ENCODE results near the gene INPP5B. TPM values are rescaled to one million over a fixed set of nuclear protein-coding genes. Genes with fewer than 3 reads are reported as not detected.

The INPP5B gene
- total and polyA plus RNA-seq, 2 of the 13 experiments (the other 11 are each of a cell fraction or from before 2014, with no cell fraction given): 9.0 to 9.8 TPM

DNA sequence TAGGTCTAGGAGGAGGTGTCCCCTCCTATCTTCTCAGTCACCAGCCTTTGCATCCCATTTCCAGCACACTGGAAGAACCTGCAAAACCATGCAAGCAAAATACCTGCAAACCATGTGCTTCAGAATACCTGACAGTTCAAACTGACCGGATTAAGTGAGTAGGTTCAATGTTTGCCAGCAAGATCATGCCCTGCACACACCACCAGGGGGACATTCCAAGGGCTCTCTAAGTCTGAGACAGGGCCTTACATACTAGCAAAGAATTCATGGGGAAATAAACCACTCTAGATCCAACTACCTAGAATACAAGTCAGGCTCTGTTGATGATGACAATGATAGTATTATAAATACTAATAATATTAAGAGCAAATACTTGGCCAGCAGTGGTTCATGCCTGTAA, 27.6 kb downstream of the INPP5B start:
- no peak overlapping the region for H3K9ac ChIP-seq (ENCODE audit: insufficient read depth, low read depth, low read length)
- no peaks in the 10 kb centered on the region for H3K79me2 ChIP-seq (ENCODE audit: insufficient read depth, low read length)
- peaks cover 18% of the 10 kb centered on the region for H3K4me1 ChIP-seq (ENCODE audit: insufficient read depth, low read length)
- in situ Hi-C loops (cut with HindIII; ENCODE audit: extremely low pct_ligation_motif_present, low pct_unique_long_range_greater_than_20kb): no loop called here
- peak; percentile 56 for FAIRE-seq
- intact Hi-C loops (cut with micrococcal nuclease; ENCODE audit: unreplicated experiment): loop anchor here (1.0 kb wide), 1 partner anchor 56 kb away; no protein-coding TSS in a partner anchor
- H3K36me3 ChIP-seq (replicated peaks in 1 of 2; ENCODE audit: control insufficient read depth in 1 of 2, insufficient read depth in 2 of 2, low read length in 2 of 2): no peaks in the 10 kb centered on the region
- H2AFZ ChIP-seq (ENCODE audit: low read length): no peak overlapping the region
- peak; percentile 34 for DNase-seq (ENCODE audit: low spot score)
- CTCF ChIA-PET (ENCODE audit: low intra/inter-chr PET ratio, low total read pairs): interaction anchor here (1.5 kb wide), 1 partner anchor 56 kb away, joined by 8 read pairs; no protein-coding TSS in a partner anchor
- no peak overlapping the region for H3K4me2 ChIP-seq (ENCODE audit: low read depth, low read length)
- H3K9me3 ChIP-seq (ENCODE audit: low read length): no peaks in the 10 kb centered on the region
- 63% methylated on average over 1 of the region's 1 CpG for WGBS (ENCODE audit: low lambda C conversion rate)
- H3K4me3 ChIP-seq (replicated peaks in 1 of 3; ENCODE audit: insufficient read depth in 1 of 3, low read depth in 2 of 3, low read length in 3 of 3): no peak overlapping the region
- no TSS peak for BruUV-seq (replicated peaks)
- POLR2A ChIA-PET: no interaction called here
- H3K27ac ChIP-seq (ENCODE audit: extremely low read length, insufficient read depth, low read length): no peak overlapping the region
- no peaks in the 10 kb centered on the region for H3K27me3 ChIP-seq (ENCODE audit: control insufficient read depth in 1 of 2, insufficient read depth in 2 of 2, low read length in 2 of 2)
- no peaks in the 10 kb centered on the region for H4K20me1 ChIP-seq (ENCODE audit: insufficient read depth, low read length)
- ATAC-seq: peak; percentile 86
- TF ChIP-seq MED8 (CRISPR knock-in tag; IDR thresholded peaks at IDR 0.05; ENCODE audit: insufficient replicate concordance): no peak
- TF ChIP-seq ZNF414 (CRISPR knock-in tag; IDR thresholded peaks at IDR 0.05): no peak
- TF ChIP-seq SIN3A (IDR thresholded peaks at IDR 0.05; ENCODE audit: borderline replicate concordance, low read depth, low read length): no peak
- TF ChIP-seq NR2C2 (CRISPR knock-in tag; IDR thresholded peaks at IDR 0.05; ENCODE audit: borderline replicate concordance): no peak
- no peak for TF ChIP-seq ESRRA (CRISPR knock-in tag; IDR thresholded peaks at IDR 0.05; ENCODE audit: low read depth)
- TF ChIP-seq TRIM22 (IDR thresholded peaks at IDR 0.05): no peak
- TF ChIP-seq MXD1 (CRISPR knock-in tag; IDR thresholded peaks at IDR 0.05): no peak
- no peak for TF ChIP-seq DPF2 (CRISPR knock-in tag; IDR thresholded peaks at IDR 0.05; ENCODE audit: borderline replicate concordance, low read depth)
- TF ChIP-seq, protein P1, sequence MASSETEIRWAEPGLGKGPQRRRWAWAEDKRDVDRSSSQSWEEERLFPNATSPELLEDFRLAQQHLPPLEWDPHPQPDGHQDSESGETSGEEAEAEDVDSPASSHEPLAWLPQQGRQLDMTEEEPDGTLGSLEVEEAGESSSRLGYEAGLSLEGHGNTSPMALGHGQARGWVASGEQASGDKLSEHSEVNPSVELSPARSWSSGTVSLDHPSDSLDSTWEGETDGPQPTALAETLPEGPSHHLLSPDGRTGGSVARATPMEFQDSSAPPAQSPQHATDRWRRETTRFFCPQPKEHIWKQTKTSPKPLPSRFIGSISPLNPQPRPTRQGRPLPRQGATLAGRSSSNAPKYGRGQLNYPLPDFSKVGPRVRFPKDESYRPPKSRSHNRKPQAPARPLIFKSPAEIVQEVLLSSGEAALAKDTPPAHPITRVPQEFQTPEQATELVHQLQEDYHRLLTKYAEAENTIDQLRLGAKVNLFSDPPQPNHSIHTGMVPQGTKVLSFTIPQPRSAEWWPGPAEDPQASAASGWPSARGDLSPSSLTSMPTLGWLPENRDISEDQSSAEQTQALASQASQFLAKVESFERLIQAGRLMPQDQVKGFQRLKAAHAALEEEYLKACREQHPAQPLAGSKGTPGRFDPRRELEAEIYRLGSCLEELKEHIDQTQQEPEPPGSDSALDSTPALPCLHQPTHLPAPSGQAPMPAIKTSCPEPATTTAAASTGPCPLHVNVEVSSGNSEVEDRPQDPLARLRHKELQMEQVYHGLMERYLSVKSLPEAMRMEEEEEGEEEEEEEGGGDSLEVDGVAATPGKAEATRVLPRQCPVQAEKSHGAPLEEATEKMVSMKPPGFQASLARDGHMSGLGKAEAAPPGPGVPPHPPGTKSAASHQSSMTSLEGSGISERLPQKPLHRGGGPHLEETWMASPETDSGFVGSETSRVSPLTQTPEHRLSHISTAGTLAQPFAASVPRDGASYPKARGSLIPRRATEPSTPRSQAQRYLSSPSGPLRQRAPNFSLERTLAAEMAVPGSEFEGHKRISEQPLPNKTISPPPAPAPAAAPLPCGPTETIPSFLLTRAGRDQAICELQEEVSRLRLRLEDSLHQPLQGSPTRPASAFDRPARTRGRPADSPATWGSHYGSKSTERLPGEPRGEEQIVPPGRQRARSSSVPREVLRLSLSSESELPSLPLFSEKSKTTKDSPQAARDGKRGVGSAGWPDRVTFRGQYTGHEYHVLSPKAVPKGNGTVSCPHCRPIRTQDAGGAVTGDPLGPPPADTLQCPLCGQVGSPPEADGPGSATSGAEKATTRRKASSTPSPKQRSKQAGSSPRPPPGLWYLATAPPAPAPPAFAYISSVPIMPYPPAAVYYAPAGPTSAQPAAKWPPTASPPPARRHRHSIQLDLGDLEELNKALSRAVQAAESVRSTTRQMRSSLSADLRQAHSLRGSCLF (CRISPR knock-in tag; IDR thresholded peaks at IDR 0.05; ENCODE audit: borderline replicate concordance): no peak
- TF ChIP-seq CEBPZ (IDR thresholded peaks at IDR 0.05; ENCODE audit: low read length): no peak
- no peak for TF ChIP-seq NBN (conservative IDR thresholded peaks at IDR 0.05)
- no peak for TF ChIP-seq MYNN (CRISPR knock-in tag; IDR thresholded peaks at IDR 0.05; ENCODE audit: low read depth)
